Sigmoid colon (tissue), 4 donors: ENCODE results near the gene MARCHF5.
"Not testable (repeated sequence)": the region's sequence is repeated elsewhere in the genome, so short reads cannot be mapped to it uniquely, and the experiment has no call there.

Source experiments
- EP300 ChIP-seq, 4 donors: sonication (generic); formaldehyde crosslinking; IDR thresholded peaks; one replicate each; pipeline ENCODE4 v1.6.1; 2017; ENCODE audit warnings: antibody characterized with exemption in 4 of 4
- POLR2A ChIP-seq, 2 donors: fragments of 450-650 bp; IDR thresholded peaks; one replicate each; pipeline ENCODE4 v1.6.1; 2016; ENCODE audit warnings: antibody characterized with exemption in 2 of 2, mild to moderate bottlenecking in 2 of 2, moderate library complexity in 2 of 2
- TF ChIP-seq, protein P1 (sequence below), 4 experiments: fragments of 450-650 bp in 3 of 4; fragments of 200-600 bp in 1 of 4; IDR thresholded peaks; one replicate each; pipeline ENCODE4 v1.5.1; 2016 to 2019; ENCODE audit warnings: antibody characterized with exemption in 4 of 4, mild to moderate bottlenecking in 3 of 4, moderate library complexity in 2 of 4

GRCh38 chr10:92329927-92330326 lies 39.0 kb downstream of the MARCHF5 start:
- TF ChIP-seq, protein P1, sequence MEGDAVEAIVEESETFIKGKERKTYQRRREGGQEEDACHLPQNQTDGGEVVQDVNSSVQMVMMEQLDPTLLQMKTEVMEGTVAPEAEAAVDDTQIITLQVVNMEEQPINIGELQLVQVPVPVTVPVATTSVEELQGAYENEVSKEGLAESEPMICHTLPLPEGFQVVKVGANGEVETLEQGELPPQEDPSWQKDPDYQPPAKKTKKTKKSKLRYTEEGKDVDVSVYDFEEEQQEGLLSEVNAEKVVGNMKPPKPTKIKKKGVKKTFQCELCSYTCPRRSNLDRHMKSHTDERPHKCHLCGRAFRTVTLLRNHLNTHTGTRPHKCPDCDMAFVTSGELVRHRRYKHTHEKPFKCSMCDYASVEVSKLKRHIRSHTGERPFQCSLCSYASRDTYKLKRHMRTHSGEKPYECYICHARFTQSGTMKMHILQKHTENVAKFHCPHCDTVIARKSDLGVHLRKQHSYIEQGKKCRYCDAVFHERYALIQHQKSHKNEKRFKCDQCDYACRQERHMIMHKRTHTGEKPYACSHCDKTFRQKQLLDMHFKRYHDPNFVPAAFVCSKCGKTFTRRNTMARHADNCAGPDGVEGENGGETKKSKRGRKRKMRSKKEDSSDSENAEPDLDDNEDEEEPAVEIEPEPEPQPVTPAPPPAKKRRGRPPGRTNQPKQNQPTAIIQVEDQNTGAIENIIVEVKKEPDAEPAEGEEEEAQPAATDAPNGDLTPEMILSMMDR (IDR thresholded peaks at IDR 0.05): not testable (repeated sequence)
- TF ChIP-seq POLR2A, EP300 (IDR thresholded peaks at IDR 0.05): not testable (repeated sequence)
